Fibroblast of lung (primary cell): ENCODE measurements around the gene ZNF554. TPM values are rescaled to one million over a fixed set of nuclear protein-coding genes. Genes with fewer than 3 reads are reported as not detected.

Source experiments
- DNase-seq, 2 donors: peaks; one replicate each; pipeline versions ENCODE4 v3.0.0 to v3.0.0-alpha.2; 2010; ENCODE audit warnings: low read depth in 2 of 2
- H2AFZ ChIP-seq: 2 replicates; pipeline ENCODE4 v1.5.1; 2012; ENCODE audit warnings: low read length, control low read depth, inconsistent platforms
- H3K27ac ChIP-seq: 2 replicates; pipeline ENCODE4 v1.5.1; 2011; ENCODE audit warnings: low read length, control low read depth; ENCODE audit not compliant: insufficient read depth
- H3K27me3 ChIP-seq: 2 replicates; pipeline ENCODE4 v1.5.1; 2011; ENCODE audit warnings: mild to moderate bottlenecking, low read length; ENCODE audit not compliant: control insufficient read depth, insufficient read depth
- H3K36me3 ChIP-seq: 2 replicates; pipeline ENCODE4 v1.5.1; 2011; ENCODE audit warnings: low read length; ENCODE audit not compliant: control insufficient read depth, insufficient read depth
- H3K4me1 ChIP-seq: 2 replicates; pipeline ENCODE4 v1.5.1; 2011; ENCODE audit warnings: low read length; ENCODE audit not compliant: control insufficient read depth, insufficient read depth; ENCODE audit errors: extremely low read depth
- H3K4me2 ChIP-seq: 2 replicates; pipeline ENCODE4 v1.5.1; 2011; ENCODE audit warnings: low read length, control low read depth; ENCODE audit not compliant: insufficient read depth; ENCODE audit errors: extremely low read depth
- H3K4me3 ChIP-seq, 4 experiments: fragments of 200-600 bp in 1 of 4; sonication (generic) in 1 of 4; replicated peaks in 1 of 4; 2 replicates each; pipeline ENCODE4 v1.5.1; 2011 to 2016; ENCODE audit warnings: low read length in 4 of 4, low read depth in 3 of 4, mild to moderate bottlenecking in 3 of 4, control low read depth in 2 of 4, inconsistent platforms in 1 of 4, mixed read lengths in 1 of 4; ENCODE audit not compliant: insufficient read depth in 1 of 4; ENCODE audit errors: control extremely low read depth in 1 of 4
- H3K79me2 ChIP-seq: 2 replicates; pipeline ENCODE4 v1.5.1; 2012; ENCODE audit warnings: mild to moderate bottlenecking, low read length, inconsistent platforms; ENCODE audit not compliant: control insufficient read depth, insufficient read depth
- H3K9ac ChIP-seq: 2 replicates; pipeline ENCODE4 v1.5.1; 2011; ENCODE audit warnings: mild to moderate bottlenecking, low read length, control low read depth; ENCODE audit not compliant: insufficient read depth
- H3K9me3 ChIP-seq: 2 replicates; pipeline ENCODE4 v1.5.1; 2012; ENCODE audit warnings: low read depth, low read length; ENCODE audit not compliant: control insufficient read depth, insufficient read depth
- H4K20me1 ChIP-seq: 2 replicates; pipeline ENCODE4 v1.5.1; 2011; ENCODE audit warnings: low read length; ENCODE audit not compliant: control insufficient read depth, insufficient read depth; ENCODE audit errors: extremely low read depth
- EZH2 ChIP-seq: IDR thresholded peaks from 2 replicates; pipeline ENCODE4 v1.5.1; 2012; ENCODE audit warnings: low read length, control low read depth, mild to moderate bottlenecking; ENCODE audit errors: missing control alignments
- polyA plus RNA-seq, 2 donors: library from polyadenylated mRNA; depleted of rRNA in 1 of 2; stranded (reverse) in 1 of 2; unstranded in 1 of 2; fragments of >200 nt; gene quantifications; 2 replicates each; pipeline ENCODE4 v1.2.1, GENCODE V29; 2011 to 2012; ENCODE audit warnings: missing spikeins in 1 of 2
- total RNA-seq: library from RNA; depleted of rRNA; stranded (reverse); fragments of >200 nt; gene quantifications from 2 replicates; pipeline ENCODE4 v1.2.1, GENCODE V29; 2014
- TF ChIP-seq, protein P1 (sequence below), 2 donors: IDR thresholded peaks in 1 of 2; conservative IDR thresholded peaks in 1 of 2; 1 replicate in 1 of 2; 2 replicates in 1 of 2; pipeline ENCODE4 v1.5.1; 2011 to 2012; ENCODE audit warnings: low read length in 2 of 2, control low read depth in 1 of 2, inconsistent platforms in 1 of 2, low read depth in 1 of 2, mild to moderate bottlenecking in 1 of 2

The ZNF554 gene
- total and polyA plus RNA-seq, 2 donors (not counting 1 experiment from before 2014, with no cell fraction given) = 2.0 to 5.8 TPM

GRCh38 chr19:2793126-2793525 is 26.5 kb upstream of the ZNF554 start:
- Histone ChIP-seq H3K4me3 (no peak overlapping the region), H3K9ac (no peak overlapping the region), H3K4me2 (no peak overlapping the region), H3K9me3 (no peaks in the 10 kb centered on the region), H3K36me3 (peaks cover 21% of the 10 kb centered on the region), H2AFZ (no peak overlapping the region), H3K27ac (no peak overlapping the region), H4K20me1 (no peaks in the 10 kb centered on the region), H3K79me2 (no peaks in the 10 kb centered on the region), H3K4me1 (no peaks in the 10 kb centered on the region), H3K27me3 (no peaks in the 10 kb centered on the region)
- TF ChIP-seq, protein P1, sequence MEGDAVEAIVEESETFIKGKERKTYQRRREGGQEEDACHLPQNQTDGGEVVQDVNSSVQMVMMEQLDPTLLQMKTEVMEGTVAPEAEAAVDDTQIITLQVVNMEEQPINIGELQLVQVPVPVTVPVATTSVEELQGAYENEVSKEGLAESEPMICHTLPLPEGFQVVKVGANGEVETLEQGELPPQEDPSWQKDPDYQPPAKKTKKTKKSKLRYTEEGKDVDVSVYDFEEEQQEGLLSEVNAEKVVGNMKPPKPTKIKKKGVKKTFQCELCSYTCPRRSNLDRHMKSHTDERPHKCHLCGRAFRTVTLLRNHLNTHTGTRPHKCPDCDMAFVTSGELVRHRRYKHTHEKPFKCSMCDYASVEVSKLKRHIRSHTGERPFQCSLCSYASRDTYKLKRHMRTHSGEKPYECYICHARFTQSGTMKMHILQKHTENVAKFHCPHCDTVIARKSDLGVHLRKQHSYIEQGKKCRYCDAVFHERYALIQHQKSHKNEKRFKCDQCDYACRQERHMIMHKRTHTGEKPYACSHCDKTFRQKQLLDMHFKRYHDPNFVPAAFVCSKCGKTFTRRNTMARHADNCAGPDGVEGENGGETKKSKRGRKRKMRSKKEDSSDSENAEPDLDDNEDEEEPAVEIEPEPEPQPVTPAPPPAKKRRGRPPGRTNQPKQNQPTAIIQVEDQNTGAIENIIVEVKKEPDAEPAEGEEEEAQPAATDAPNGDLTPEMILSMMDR (conservative IDR thresholded peaks at IDR 0.05 in 1 of 2, IDR thresholded peaks at IDR 0.05 in 1 of 2; ENCODE audit: low read depth in 1 of 2, low read length in 2 of 2) = no peak
- no peak for TF ChIP-seq EZH2
- no peak for DNase-seq

DNA sequence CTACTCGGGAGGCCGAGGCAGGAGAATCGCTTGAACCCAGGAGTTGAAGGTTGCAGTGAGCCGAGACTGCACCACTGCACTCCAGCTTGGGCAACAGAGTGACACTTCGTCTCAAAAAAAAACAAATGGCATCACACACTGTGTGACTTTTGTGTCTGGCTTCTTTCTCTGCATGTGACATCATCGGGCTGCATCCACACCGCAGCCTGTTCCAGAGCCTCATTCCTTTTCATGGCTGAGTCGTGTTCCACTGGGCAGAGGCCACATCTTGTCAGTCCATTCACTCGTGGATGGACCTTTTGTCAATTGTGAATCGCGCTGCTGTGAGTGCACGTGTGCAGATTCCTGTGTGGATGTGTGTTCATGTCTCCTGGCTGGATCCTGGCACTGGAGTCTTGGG is 26.1 kb upstream of the ZNF554 start:
- H3K9me3 ChIP-seq = no peaks in the 10 kb centered on the region
- H3K79me2 ChIP-seq = no peaks in the 10 kb centered on the region
- peaks cover 23% of the 10 kb centered on the region for H3K36me3 ChIP-seq
- H3K4me1 ChIP-seq = no peaks in the 10 kb centered on the region
- H3K27me3 ChIP-seq = no peaks in the 10 kb centered on the region
- H3K27ac ChIP-seq = no peak overlapping the region
- no peaks in the 10 kb centered on the region for H4K20me1 ChIP-seq
- DNase-seq = no peak
- no peak overlapping the region for H3K4me3 ChIP-seq
- no peak overlapping the region for H2AFZ ChIP-seq
- H3K9ac ChIP-seq = no peak overlapping the region
- no peak for TF ChIP-seq EZH2
- TF ChIP-seq, protein P1 (conservative IDR thresholded peaks at IDR 0.05 in 1 of 2, IDR thresholded peaks at IDR 0.05 in 1 of 2; ENCODE audit: low read depth in 1 of 2, low read length in 2 of 2) = no peak
- no peak overlapping the region for H3K4me2 ChIP-seq

- Histone ChIP-seq H3K79me2 (no peaks in the 10 kb centered on the region), H2AFZ (no peak overlapping the region), H3K9me3 (no peaks in the 10 kb centered on the region), H3K36me3 (peaks cover 31% of the 10 kb centered on the region), H3K27me3 (no peaks in the 10 kb centered on the region), H3K9ac (no peak overlapping the region), H4K20me1 (no peaks in the 10 kb centered on the region), H3K27ac (no peak overlapping the region), H3K4me2 (no peak overlapping the region), H3K4me3 (no peak overlapping the region), H3K4me1 (no peaks in the 10 kb centered on the region)
- TF ChIP-seq, protein P1 (conservative IDR thresholded peaks at IDR 0.05 in 1 of 2, IDR thresholded peaks at IDR 0.05 in 1 of 2; ENCODE audit: low read depth in 1 of 2, low read length in 2 of 2) = no peak
- no peak for TF ChIP-seq EZH2
- no peak for DNase-seq
Observed at GRCh38 chr19:2795827-2796658, 23.6 kb upstream of the ZNF554 start.
